Activated naive CD8-positive, alpha-beta T cell treated with anti-CD3 and anti-CD28 coated beads, Interleukin-2, amount 10 ng/mL, durations not matched to agents 7 days and 5 days (primary cell): ENCODE measurements around the gene CDC14B. TPM values are rescaled to one million over a fixed set of nuclear protein-coding genes. Genes with fewer than 3 reads are reported as not detected.
"Not testable (repeated sequence)": the region's sequence is repeated elsewhere in the genome, so short reads cannot be mapped to it uniquely, and the experiment has no call there.

Experiments used
- ATAC-seq: fragments of 150-1000 bp; cut with Tn5 transposase; one replicate; pipeline ENCODE4 v1.10.0; 2021; ENCODE audit warnings: low read depth, moderate library complexity
- POLR2A ChIA-PET: fragments of 350-600 bp; sonication (Branson Sonifier 250); formaldehyde crosslinking; loops from one replicate; lab custom pipeline; 2021; ENCODE audit warnings: antibody characterized with exemption; lab: Charles Lee
- DNase-seq: peaks from one replicate; pipeline ENCODE4 v3.0.0; 2021
- H3K27ac Mint-ChIP-seq: one replicate; pipeline ENCODE4 v1.8.0; 2022; ENCODE audit warnings: mild to moderate bottlenecking, mixed read lengths
- H3K27me3 Mint-ChIP-seq: one replicate; pipeline ENCODE4 v1.8.0; 2022; ENCODE audit warnings: mild to moderate bottlenecking, moderate library complexity, mixed read lengths
- H3K36me3 Mint-ChIP-seq: one replicate; pipeline ENCODE4 v1.8.0; 2021; ENCODE audit warnings: mild to moderate bottlenecking, mixed read lengths
- H3K4me1 Mint-ChIP-seq: one replicate; pipeline ENCODE4 v1.8.0; 2021; ENCODE audit warnings: mixed read lengths
- H3K4me3 Mint-ChIP-seq: one replicate; pipeline ENCODE4 v1.8.0; 2022; ENCODE audit warnings: mild to moderate bottlenecking, moderate library complexity, mixed read lengths
- H3K9me3 Mint-ChIP-seq: one replicate; pipeline ENCODE4 v1.8.0; 2021; ENCODE audit warnings: mixed read lengths
- total RNA-seq, 2 experiments: library from RNA; stranded (reverse); gene quantifications; one replicate each; pipeline ENCODE4 v1.2.3, GENCODE V29; 2021

Gene CDC14B
- total RNA-seq, 2 experiments from 2014 or later, result 4.9 to 6.4 TPM

- Mint-ChIP-seq H3K9me3 (no peaks in the 10 kb centered on the region), H3K36me3 (no peaks in the 10 kb centered on the region), H3K27me3 (peaks cover 66% of the 10 kb centered on the region), H3K4me1 (peaks cover 8% of the 10 kb centered on the region), H3K4me3 (peak overlapping the region; percentile 6), H3K27ac (no peak overlapping the region)
- POLR2A ChIA-PET, result interaction anchor here (0.7 kb wide), 1 partner anchor 1903 kb away, joined by 4 read pairs; no protein-coding TSS in a partner anchor
- ATAC-seq (no peak), DNase-seq (peak; percentile 35)
These were observed 1.2 kb downstream of the CDC14B start for GRCh38 chr9:96618209-96619123.

- POLR2A ChIA-PET, result no interaction called here
- Mint-ChIP-seq H3K9me3 (no peaks in the 10 kb centered on the region), H3K4me3 (no peak overlapping the region), H3K27ac (no peak overlapping the region), H3K4me1 (peaks cover 8% of the 10 kb centered on the region), H3K36me3 (no peaks in the 10 kb centered on the region), H3K27me3 (peaks cover 72% of the 10 kb centered on the region)
- DNase-seq (no peak), ATAC-seq (no peak)
These were observed 2.0 kb downstream of the CDC14B start for GRCh38 chr9:96617439-96618185.

GRCh38 chr9:96616817-96617438 lies 2.7 kb downstream of the CDC14B start:
- ATAC-seq (no peak), DNase-seq (no peak)
- Mint-ChIP-seq H3K27ac (no peak overlapping the region), H3K4me1 (peaks cover 8% of the 10 kb centered on the region), H3K4me3 (no peak overlapping the region), H3K36me3 (no peaks in the 10 kb centered on the region), H3K27me3 (peaks cover 74% of the 10 kb centered on the region), H3K9me3 (no peaks in the 10 kb centered on the region)
- POLR2A ChIA-PET, result no interaction called here

- POLR2A ChIA-PET, result no interaction called here
- Mint-ChIP-seq H3K4me3 (no peak overlapping the region), H3K4me1 (peaks cover 2% of the 10 kb centered on the region), H3K27me3 (peaks cover 75% of the 10 kb centered on the region), H3K9me3 (no peaks in the 10 kb centered on the region), H3K36me3 (no peaks in the 10 kb centered on the region), H3K27ac (no peak overlapping the region)
- ATAC-seq (no peak), DNase-seq (no peak)
These were observed 4.2 kb downstream of the CDC14B start for GRCh38 chr9:96615411-96615810.

- H3K4me1 Mint-ChIP-seq, H3K9me3 Mint-ChIP-seq, H3K4me3 Mint-ChIP-seq, ATAC-seq, DNase-seq, H3K27ac Mint-ChIP-seq, POLR2A ChIA-PET, H3K36me3 Mint-ChIP-seq: not testable (repeated sequence)
- peaks cover 74% of the 10 kb centered on the region for H3K27me3 Mint-ChIP-seq
These were observed 5.0 kb downstream of the CDC14B start for GRCh38 chr9:96614664-96615063.

GRCh38 chr9:96612966-96613589 lies 6.6 kb downstream of the CDC14B start:
- Mint-ChIP-seq H3K27ac (no peak overlapping the region), H3K36me3 (no peaks in the 10 kb centered on the region), H3K27me3 (peaks cover 86% of the 10 kb centered on the region), H3K4me3 (no peak overlapping the region), H3K4me1 (no peaks in the 10 kb centered on the region), H3K9me3 (no peaks in the 10 kb centered on the region)
- DNase-seq (no peak), ATAC-seq (no peak)
- POLR2A ChIA-PET, result no interaction called here

GRCh38 chr9:96612105-96612965 lies 7.3 kb downstream of the CDC14B start:
- no peak overlapping the region for H3K4me3 Mint-ChIP-seq
- no peaks in the 10 kb centered on the region for H3K4me1 Mint-ChIP-seq
- POLR2A ChIA-PET, result no interaction called here
- no peaks in the 10 kb centered on the region for H3K9me3 Mint-ChIP-seq
- ATAC-seq (no peak), DNase-seq (no peak)
- no peaks in the 10 kb centered on the region for H3K36me3 Mint-ChIP-seq
- H3K27me3 Mint-ChIP-seq, result peaks cover 79% of the 10 kb centered on the region
- no peak overlapping the region for H3K27ac Mint-ChIP-seq

- Mint-ChIP-seq H3K9me3 (no peaks in the 10 kb centered on the region), H3K36me3 (no peaks in the 10 kb centered on the region), H3K27me3 (peaks cover 69% of the 10 kb centered on the region), H3K27ac (no peak overlapping the region), H3K4me1 (no peaks in the 10 kb centered on the region), H3K4me3 (no peak overlapping the region)
- POLR2A ChIA-PET, result no interaction called here
- ATAC-seq, result no peak
- DNase-seq, result no peak
These were observed 8.3 kb downstream of the CDC14B start for GRCh38 chr9:96611302-96611701.

GRCh38 chr9:96609732-96610131 lies 9.9 kb downstream of the CDC14B start:
- no peaks in the 10 kb centered on the region for H3K9me3 Mint-ChIP-seq
- ATAC-seq (no peak), DNase-seq (no peak)
- H3K27me3 Mint-ChIP-seq, result peaks cover 61% of the 10 kb centered on the region
- no peaks in the 10 kb centered on the region for H3K36me3 Mint-ChIP-seq
- H3K4me3 Mint-ChIP-seq, result no peak overlapping the region
- peaks cover 1% of the 10 kb centered on the region for H3K4me1 Mint-ChIP-seq
- H3K27ac Mint-ChIP-seq, result no peak overlapping the region
- POLR2A ChIA-PET, result no interaction called here

- no peaks in the 10 kb centered on the region for H3K36me3 Mint-ChIP-seq
- no peak overlapping the region for H3K4me3 Mint-ChIP-seq
- H3K27me3 Mint-ChIP-seq, result peaks cover 48% of the 10 kb centered on the region
- ATAC-seq (no peak), DNase-seq (no peak)
- POLR2A ChIA-PET, result no interaction called here
- no peak overlapping the region for H3K27ac Mint-ChIP-seq
- H3K9me3 Mint-ChIP-seq, result no peaks in the 10 kb centered on the region
- peaks cover 1% of the 10 kb centered on the region for H3K4me1 Mint-ChIP-seq
These were observed 11.7 kb downstream of the CDC14B start for GRCh38 chr9:96607971-96608370.

GRCh38 chr9:96605328-96605727 lies 14.3 kb downstream of the CDC14B start:
- Mint-ChIP-seq H3K4me3 (no peak overlapping the region), H3K36me3 (no peaks in the 10 kb centered on the region), H3K27me3 (peaks cover 25% of the 10 kb centered on the region), H3K4me1 (peaks cover 1% of the 10 kb centered on the region), H3K9me3 (no peaks in the 10 kb centered on the region), H3K27ac (no peak overlapping the region)
- POLR2A ChIA-PET, result no interaction called here
- no peak for ATAC-seq
- DNase-seq, result no peak

GRCh38 chr9:96604004-96604319 lies 15.7 kb downstream of the CDC14B start:
- H3K27ac Mint-ChIP-seq, result no peak overlapping the region
- H3K4me1 Mint-ChIP-seq, result peaks cover 1% of the 10 kb centered on the region
- peaks cover 11% of the 10 kb centered on the region for H3K27me3 Mint-ChIP-seq
- DNase-seq, result no peak
- H3K9me3 Mint-ChIP-seq, result no peaks in the 10 kb centered on the region
- ATAC-seq, result no peak
- H3K4me3 Mint-ChIP-seq, result no peak overlapping the region
- POLR2A ChIA-PET, result interaction anchor here (0.6 kb wide), 1 partner anchor 437 kb away, joined by 3 read pairs; no protein-coding TSS in a partner anchor
- H3K36me3 Mint-ChIP-seq, result no peaks in the 10 kb centered on the region
